ENCODE results near the gene CADM2. TPM values are rescaled to one million over a fixed set of nuclear protein-coding genes. Genes with fewer than 3 reads are reported as not detected.

Gene CADM2
- total RNA-seq, 1 experiment from 2014 or later, result 10.9 TPM

DNA sequence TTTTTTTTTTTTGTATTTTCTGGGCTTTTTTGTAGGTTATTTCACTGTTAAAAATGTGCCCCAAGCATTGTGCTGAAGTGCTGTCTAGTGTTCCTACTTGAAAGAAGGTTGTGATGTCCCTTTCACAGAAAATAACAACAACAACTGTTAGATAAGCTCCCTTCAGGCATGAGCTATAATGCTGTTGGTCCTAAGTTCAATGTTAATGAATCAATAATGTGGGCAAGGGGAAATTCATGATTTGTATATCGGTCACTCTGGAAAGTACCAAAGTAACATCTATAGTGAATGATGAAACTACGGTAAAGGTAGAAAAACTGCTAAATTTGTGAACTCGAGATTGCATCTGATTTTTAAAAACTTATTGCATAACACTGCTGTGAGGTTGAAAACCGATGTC lies 539.4 kb downstream of the CADM2 start:
- DNase-seq, result no peak
- Histone ChIP-seq H3K4me2 (ENCODE audit: insufficient read depth, insufficient read length, low read length) (no peak overlapping the region), H3K79me2 (ENCODE audit: insufficient read depth, low read length) (no peaks in the 10 kb centered on the region), H3K4ac (ENCODE audit: low read depth, low read length) (no peak overlapping the region), H2BK12ac (ENCODE audit: insufficient read length, low read depth, low read length) (no peak overlapping the region), H2BK120ac (ENCODE audit: low read depth, low read length, poor library complexity, severe bottlenecking) (no peak overlapping the region), H2AFZ (ENCODE audit: low read length) (no peak overlapping the region), H4K91ac (ENCODE audit: insufficient read length, low read depth, low read length) (no peak overlapping the region), H3K27me3 (ENCODE audit: insufficient read depth, low read length) (no peaks in the 10 kb centered on the region), H4K5ac (ENCODE audit: insufficient read length, low read depth, low read length) (no peak overlapping the region), H3K23ac (ENCODE audit: insufficient read length, low read depth, low read length) (no peak overlapping the region), H4K8ac (replicated peaks; ENCODE audit: insufficient read length, low read depth, low read length) (no peak overlapping the region), H2AK5ac (ENCODE audit: insufficient read length, low read length) (no peak overlapping the region), H3K4me1 (ENCODE audit: insufficient read depth, low read length) (peaks cover 2% of the 10 kb centered on the region; the same call in 1 of the 2 replicates), H3K9me3 (ENCODE audit: control insufficient read depth, low read depth, low read length) (no peaks in the 10 kb centered on the region), H2BK15ac (ENCODE audit: low read depth, low read length) (no peak overlapping the region), H3K27ac (ENCODE audit: insufficient read length, low read depth, low read length) (no peak overlapping the region), H3K79me1 (ENCODE audit: insufficient read depth, low read depth, low read length, poor library complexity, severe bottlenecking) (no peaks in the 10 kb centered on the region), H3K18ac (ENCODE audit: insufficient read length, low read depth, low read length) (no peak overlapping the region), H2BK20ac (ENCODE audit: low read depth, low read length, poor library complexity, severe bottlenecking) (no peak overlapping the region), H3T11ph (ENCODE audit: low read length) (no peak overlapping the region), H3K23me2 (ENCODE audit: insufficient read length, low read depth, low read length, poor library complexity, severe bottlenecking) (no peaks in the 10 kb centered on the region), H4K20me1 (ENCODE audit: control insufficient read depth, insufficient read depth, insufficient read length) (no peaks in the 10 kb centered on the region), H3K9ac (ENCODE audit: extremely low read depth, insufficient read length, low read length) (no peak overlapping the region), H3K56ac (ENCODE audit: insufficient read length, low read depth, low read length) (no peak overlapping the region), H3K14ac (ENCODE audit: insufficient read depth, low read length) (no peak overlapping the region), H2BK5ac (ENCODE audit: insufficient read length, low read length) (no peak overlapping the region)
- peaks cover 4 to 12% of the 10 kb centered on the region in 2 experiments; a peak in 3 of 4 replicates for H3K4me1 Mint-ChIP-seq
- no peaks in the 10 kb centered on the region for H3K27me3 Mint-ChIP-seq (ENCODE audit: low read depth)
- peaks cover 0 to 2% (median 0%) of the 10 kb centered on the region in 3 experiments; a peak in 1 of 7 replicates for H3K36me3 Mint-ChIP-seq (ENCODE audit: insufficient read depth in 1 of 3, low read depth in 3 of 3)
- no peaks in the 10 kb centered on the region for H3K9me3 Mint-ChIP-seq
- H3K27ac Mint-ChIP-seq, result no peak overlapping the region
- TF ChIP-seq, protein P1, sequence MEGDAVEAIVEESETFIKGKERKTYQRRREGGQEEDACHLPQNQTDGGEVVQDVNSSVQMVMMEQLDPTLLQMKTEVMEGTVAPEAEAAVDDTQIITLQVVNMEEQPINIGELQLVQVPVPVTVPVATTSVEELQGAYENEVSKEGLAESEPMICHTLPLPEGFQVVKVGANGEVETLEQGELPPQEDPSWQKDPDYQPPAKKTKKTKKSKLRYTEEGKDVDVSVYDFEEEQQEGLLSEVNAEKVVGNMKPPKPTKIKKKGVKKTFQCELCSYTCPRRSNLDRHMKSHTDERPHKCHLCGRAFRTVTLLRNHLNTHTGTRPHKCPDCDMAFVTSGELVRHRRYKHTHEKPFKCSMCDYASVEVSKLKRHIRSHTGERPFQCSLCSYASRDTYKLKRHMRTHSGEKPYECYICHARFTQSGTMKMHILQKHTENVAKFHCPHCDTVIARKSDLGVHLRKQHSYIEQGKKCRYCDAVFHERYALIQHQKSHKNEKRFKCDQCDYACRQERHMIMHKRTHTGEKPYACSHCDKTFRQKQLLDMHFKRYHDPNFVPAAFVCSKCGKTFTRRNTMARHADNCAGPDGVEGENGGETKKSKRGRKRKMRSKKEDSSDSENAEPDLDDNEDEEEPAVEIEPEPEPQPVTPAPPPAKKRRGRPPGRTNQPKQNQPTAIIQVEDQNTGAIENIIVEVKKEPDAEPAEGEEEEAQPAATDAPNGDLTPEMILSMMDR (conservative IDR thresholded peaks at IDR 0.05), result no peak
- WGBS (ENCODE audit: extremely low coverage, insufficient read length, low lambda C conversion rate), result no CpG with 5 or more reads among the region's 4 CpGs
- no peak overlapping the region for H3K4me3 Mint-ChIP-seq

Measured in H9 (cell line).